ENCODE results near the gene ARHGAP8. TPM values are rescaled to one million over a fixed set of nuclear protein-coding genes. Genes with fewer than 3 reads are reported as not detected.

The ARHGAP8 gene
- total and polyA plus RNA-seq, 2 donors (not counting 3 experiments of a cell fraction or from before 2014, with no cell fraction given), result not detected

DNA sequence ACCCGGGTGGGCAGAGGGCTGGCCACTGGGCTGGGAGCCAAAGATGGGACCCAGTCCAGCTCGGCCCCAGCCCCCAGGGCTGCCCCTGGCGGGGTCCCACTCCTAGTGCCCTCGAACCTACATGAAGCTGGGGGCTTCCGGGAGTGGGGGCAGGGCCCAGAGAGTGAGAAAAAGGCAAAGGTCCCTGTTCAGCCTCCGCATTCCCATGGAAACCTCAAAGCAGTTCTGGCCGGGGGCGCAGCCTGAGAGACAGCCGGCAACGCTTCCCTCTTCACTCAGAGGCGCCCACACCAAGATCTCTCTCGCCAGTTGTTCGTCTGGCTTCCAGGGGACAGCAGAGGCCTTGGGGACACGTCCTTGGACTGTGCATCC lies 22.4 kb upstream of the ARHGAP8 start:
- Histone ChIP-seq H3K27me3 (ENCODE audit: control insufficient read depth in 2 of 2, insufficient read depth in 2 of 2, low read length in 2 of 2) (no peaks in the 10 kb centered on the region), H3K9me3 (replicated peaks; ENCODE audit: control insufficient read depth, insufficient read depth, low read length) (no peaks in the 10 kb centered on the region), H3K4me3 (replicated peaks in 1 of 3; ENCODE audit: insufficient read depth in 1 of 3, low read depth in 1 of 3, low read length in 3 of 3) (no peak overlapping the region), H4K20me1 (replicated peaks; ENCODE audit: control insufficient read depth, extremely low read depth, insufficient read depth, low read length) (no peaks in the 10 kb centered on the region), H3K4me2 (ENCODE audit: insufficient read depth, low read length) (no peak overlapping the region), H3K9me1 (replicated peaks; ENCODE audit: control insufficient read depth, extremely low read depth, insufficient read depth, low read length) (no peaks in the 10 kb centered on the region), H3K4me1 (ENCODE audit: control insufficient read depth, extremely low read depth, insufficient read depth, low read length) (no peaks in the 10 kb centered on the region), H3K27ac (ENCODE audit: insufficient read depth, low read depth, low read length) (no peak overlapping the region), H3K79me2 (ENCODE audit: control insufficient read depth, insufficient read depth, low read length) (no peaks in the 10 kb centered on the region), H3K36me3 (ENCODE audit: control insufficient read depth in 2 of 2, extremely low read depth in 1 of 2, insufficient read depth in 2 of 2, low read length in 2 of 2) (no peaks in the 10 kb centered on the region), H3K9ac (replicated peaks; ENCODE audit: extremely low read depth, insufficient read depth, low read length) (no peak overlapping the region), H2AFZ (ENCODE audit: low read depth, low read length) (no peak overlapping the region)
- dilution Hi-C loops (cut with MboI; ENCODE audit: extremely low pct_ligation_motif_present, low sequenced_read_pairs) (no loop called here), intact Hi-C loops (cut with micrococcal nuclease) (no loop called here)
- ChIA-PET POLR2A (no interaction called here), CTCF (interaction anchor here (0.8 to 1.6 kb wide), 4 partner anchors 13 to 33 kb away, joined by 3 to 5 read pairs (median 4); no protein-coding TSS in a partner anchor)
- no TSS peak for BruUV-seq (replicated peaks)
- TF ChIP-seq FOS (IDR thresholded peaks at IDR 0.05; ENCODE audit: borderline replicate concordance, insufficient read depth, low read length) (no peak), MYC (IDR thresholded peaks at IDR 0.05; ENCODE audit: low read depth, low read length) (no peak), POLR2AphosphoS5 (IDR thresholded peaks at IDR 0.05; ENCODE audit: insufficient read depth, low read depth, low read length) (no peak), JUN (IDR thresholded peaks at IDR 0.05; ENCODE audit: borderline replicate concordance, insufficient read depth, insufficient read length, low read depth) (no peak)
- TF ChIP-seq, protein P1, sequence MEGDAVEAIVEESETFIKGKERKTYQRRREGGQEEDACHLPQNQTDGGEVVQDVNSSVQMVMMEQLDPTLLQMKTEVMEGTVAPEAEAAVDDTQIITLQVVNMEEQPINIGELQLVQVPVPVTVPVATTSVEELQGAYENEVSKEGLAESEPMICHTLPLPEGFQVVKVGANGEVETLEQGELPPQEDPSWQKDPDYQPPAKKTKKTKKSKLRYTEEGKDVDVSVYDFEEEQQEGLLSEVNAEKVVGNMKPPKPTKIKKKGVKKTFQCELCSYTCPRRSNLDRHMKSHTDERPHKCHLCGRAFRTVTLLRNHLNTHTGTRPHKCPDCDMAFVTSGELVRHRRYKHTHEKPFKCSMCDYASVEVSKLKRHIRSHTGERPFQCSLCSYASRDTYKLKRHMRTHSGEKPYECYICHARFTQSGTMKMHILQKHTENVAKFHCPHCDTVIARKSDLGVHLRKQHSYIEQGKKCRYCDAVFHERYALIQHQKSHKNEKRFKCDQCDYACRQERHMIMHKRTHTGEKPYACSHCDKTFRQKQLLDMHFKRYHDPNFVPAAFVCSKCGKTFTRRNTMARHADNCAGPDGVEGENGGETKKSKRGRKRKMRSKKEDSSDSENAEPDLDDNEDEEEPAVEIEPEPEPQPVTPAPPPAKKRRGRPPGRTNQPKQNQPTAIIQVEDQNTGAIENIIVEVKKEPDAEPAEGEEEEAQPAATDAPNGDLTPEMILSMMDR (IDR thresholded peaks at IDR 0.05; ENCODE audit: extremely low read depth in 1 of 2, insufficient read depth in 1 of 2, low read depth in 1 of 2, low read length in 2 of 2), result no peak
- TF ChIP-seq, protein P2, sequence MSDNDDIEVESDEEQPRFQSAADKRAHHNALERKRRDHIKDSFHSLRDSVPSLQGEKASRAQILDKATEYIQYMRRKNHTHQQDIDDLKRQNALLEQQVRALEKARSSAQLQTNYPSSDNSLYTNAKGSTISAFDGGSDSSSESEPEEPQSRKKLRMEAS (IDR thresholded peaks at IDR 0.05; ENCODE audit: insufficient read depth, insufficient read length), result no peak
- DNase-seq (ENCODE audit: low read depth, low spot score), result no peak
- FAIRE-seq, result no peak
